ENCODE measurements around the gene SHQ1.

The SHQ1 gene

GRCh38 chr3:72702997-72703396 is 145.2 kb downstream of the SHQ1 start:
- no peak for DNase-seq

- no peak for DNase-seq
Measured at GRCh38 chr3:72702390-72702789, 145.9 kb downstream of the SHQ1 start.

- DNase-seq = no peak
Measured at GRCh38 chr3:72700106-72700505, 148.1 kb downstream of the SHQ1 start.

- no peak for DNase-seq
Measured at GRCh38 chr3:72699631-72700030, 148.6 kb downstream of the SHQ1 start.
